ENCODE results near the gene DNAH6.
"Not testable (repeated sequence)": the region's sequence is repeated elsewhere in the genome, so short reads cannot be mapped to it uniquely, and the experiment has no call there.

Gene DNAH6

DNA sequence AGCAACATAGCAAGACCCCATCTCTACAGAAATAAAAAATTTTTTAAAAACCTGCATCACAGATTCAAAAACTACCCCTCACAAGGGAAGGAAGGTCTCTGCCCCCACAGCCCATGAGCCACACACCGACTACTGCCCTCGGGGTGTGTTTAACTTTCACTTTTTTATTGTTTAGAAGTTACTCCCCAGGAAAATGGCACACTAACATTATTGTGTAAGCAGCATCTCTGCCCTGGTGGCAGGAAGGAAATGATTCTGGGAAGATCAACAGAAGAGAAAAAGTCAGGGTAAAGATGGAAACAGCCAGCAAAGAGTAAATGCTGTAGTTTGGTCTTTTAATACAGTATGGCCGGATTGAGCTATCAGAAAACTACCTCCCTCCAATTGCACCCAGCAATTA lies 342.6 kb downstream of the DNAH6 start:
- no peaks in the 10 kb centered on the region for H3K9me3 Mint-ChIP-seq
- no peaks in the 10 kb centered on the region for H3K36me3 Mint-ChIP-seq (ENCODE audit: low read depth)
- H3K4me1 Mint-ChIP-seq, result no peaks in the 10 kb centered on the region
- H3K27ac Mint-ChIP-seq, result no peak overlapping the region
- no peak overlapping the region for H3K4me3 Mint-ChIP-seq
- TF ChIP-seq, protein P1, sequence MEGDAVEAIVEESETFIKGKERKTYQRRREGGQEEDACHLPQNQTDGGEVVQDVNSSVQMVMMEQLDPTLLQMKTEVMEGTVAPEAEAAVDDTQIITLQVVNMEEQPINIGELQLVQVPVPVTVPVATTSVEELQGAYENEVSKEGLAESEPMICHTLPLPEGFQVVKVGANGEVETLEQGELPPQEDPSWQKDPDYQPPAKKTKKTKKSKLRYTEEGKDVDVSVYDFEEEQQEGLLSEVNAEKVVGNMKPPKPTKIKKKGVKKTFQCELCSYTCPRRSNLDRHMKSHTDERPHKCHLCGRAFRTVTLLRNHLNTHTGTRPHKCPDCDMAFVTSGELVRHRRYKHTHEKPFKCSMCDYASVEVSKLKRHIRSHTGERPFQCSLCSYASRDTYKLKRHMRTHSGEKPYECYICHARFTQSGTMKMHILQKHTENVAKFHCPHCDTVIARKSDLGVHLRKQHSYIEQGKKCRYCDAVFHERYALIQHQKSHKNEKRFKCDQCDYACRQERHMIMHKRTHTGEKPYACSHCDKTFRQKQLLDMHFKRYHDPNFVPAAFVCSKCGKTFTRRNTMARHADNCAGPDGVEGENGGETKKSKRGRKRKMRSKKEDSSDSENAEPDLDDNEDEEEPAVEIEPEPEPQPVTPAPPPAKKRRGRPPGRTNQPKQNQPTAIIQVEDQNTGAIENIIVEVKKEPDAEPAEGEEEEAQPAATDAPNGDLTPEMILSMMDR (IDR thresholded peaks at IDR 0.05; ENCODE audit: unreplicated experiment in 3 of 3), result no peak
- peaks cover 24% of the 10 kb centered on the region for H3K27me3 Mint-ChIP-seq (ENCODE audit: low read depth)

DNA sequence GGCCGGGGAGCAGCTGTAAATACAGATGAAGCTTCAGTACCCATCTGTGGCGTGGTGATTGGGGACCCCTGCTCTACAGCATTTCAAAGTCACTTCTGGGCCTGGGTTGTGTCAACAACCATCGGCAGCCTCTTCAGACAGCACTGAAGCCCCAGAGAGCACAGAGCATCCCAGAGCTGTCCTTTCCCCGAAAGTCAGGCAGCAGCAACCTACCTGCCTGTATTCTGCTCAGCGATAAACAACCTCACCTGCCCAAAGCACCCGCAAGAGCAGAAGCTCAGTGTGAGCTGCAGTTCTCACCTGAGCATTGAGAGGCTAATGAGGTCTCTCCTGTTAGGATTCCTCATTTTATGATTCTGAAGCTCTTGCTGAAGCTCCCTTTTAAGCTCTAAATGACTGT lies 345.2 kb downstream of the DNAH6 start:
- H3K27me3 Mint-ChIP-seq (ENCODE audit: low read depth), result peaks cover 17% of the 10 kb centered on the region

DNA sequence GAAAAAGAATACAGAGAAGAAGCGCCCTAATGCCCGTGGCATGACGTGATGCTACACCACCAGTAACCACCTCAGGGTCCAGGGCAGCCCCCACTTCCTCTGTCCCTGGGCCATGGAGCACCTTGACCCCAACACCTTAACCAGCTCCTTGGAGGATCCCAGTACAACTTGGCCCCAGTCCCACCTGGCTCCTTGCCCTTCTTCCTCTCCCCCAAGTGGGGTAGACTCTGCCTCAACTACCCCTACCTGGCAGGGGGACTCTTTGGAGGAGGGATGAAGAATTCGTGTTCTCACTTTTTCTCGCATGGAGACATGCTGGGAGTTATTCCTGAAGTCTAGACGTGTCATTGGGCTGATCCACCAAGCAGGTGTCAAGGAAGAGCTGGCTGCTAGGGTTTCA lies 345.7 kb downstream of the DNAH6 start:
- TF ChIP-seq, protein P1 (IDR thresholded peaks at IDR 0.05; ENCODE audit: unreplicated experiment in 3 of 3), result no peak
- Mint-ChIP-seq H3K4me3 (no peak overlapping the region), H3K9me3 (no peaks in the 10 kb centered on the region), H3K27ac (no peak overlapping the region), H3K4me1 (no peaks in the 10 kb centered on the region), H3K27me3 (ENCODE audit: low read depth) (peaks cover 14% of the 10 kb centered on the region), H3K36me3 (ENCODE audit: low read depth) (no peaks in the 10 kb centered on the region)

More for the DNA sequence above, 345.2 kb downstream of the DNAH6 start:
- Mint-ChIP-seq H3K4me1 (no peaks in the 10 kb centered on the region), H3K4me3 (no peak overlapping the region), H3K36me3 (ENCODE audit: low read depth) (no peaks in the 10 kb centered on the region), H3K27ac (no peak overlapping the region), H3K9me3 (no peaks in the 10 kb centered on the region)
- TF ChIP-seq, protein P1 (IDR thresholded peaks at IDR 0.05; ENCODE audit: unreplicated experiment in 3 of 3), result no peak

DNA sequence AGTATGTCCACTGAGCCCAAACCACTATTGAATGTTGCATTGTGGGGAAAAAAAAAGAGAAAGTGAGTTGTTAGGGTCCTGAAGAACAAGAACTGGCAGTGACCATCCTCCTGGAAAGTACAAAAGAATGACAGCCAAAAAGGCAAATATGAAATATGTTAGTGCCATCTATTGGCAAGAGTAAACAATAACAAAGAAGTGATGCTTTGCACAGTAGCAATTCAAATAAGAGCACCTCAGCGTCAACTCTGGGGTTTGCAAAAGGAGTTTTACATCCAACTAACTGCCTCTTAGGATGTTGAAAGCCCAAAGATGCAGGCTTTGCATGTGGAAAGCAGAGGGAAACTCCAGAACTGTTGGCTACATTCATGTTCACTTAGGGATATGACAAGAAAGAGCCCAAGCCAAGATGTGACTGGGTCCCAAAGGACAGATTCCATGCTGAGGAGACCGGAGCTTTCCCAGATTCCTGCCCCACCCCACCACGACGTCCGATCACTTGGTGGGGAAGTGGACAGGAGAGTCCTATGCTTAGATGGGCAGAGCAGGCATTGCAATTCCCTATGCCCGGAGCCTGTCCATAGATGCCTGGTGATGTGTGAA lies 349.0 kb downstream of the DNAH6 start:
- H3K27me3 Mint-ChIP-seq (ENCODE audit: low read depth), result peaks cover 10% of the 10 kb centered on the region
- H3K9me3 Mint-ChIP-seq, result no peaks in the 10 kb centered on the region
- H3K36me3 Mint-ChIP-seq (ENCODE audit: low read depth), result no peaks in the 10 kb centered on the region
- no peaks in the 10 kb centered on the region for H3K4me1 Mint-ChIP-seq
- TF ChIP-seq, protein P1 (IDR thresholded peaks at IDR 0.05; ENCODE audit: unreplicated experiment in 3 of 3), result no peak
- no peak overlapping the region for H3K4me3 Mint-ChIP-seq
- no peak overlapping the region for H3K27ac Mint-ChIP-seq

DNA sequence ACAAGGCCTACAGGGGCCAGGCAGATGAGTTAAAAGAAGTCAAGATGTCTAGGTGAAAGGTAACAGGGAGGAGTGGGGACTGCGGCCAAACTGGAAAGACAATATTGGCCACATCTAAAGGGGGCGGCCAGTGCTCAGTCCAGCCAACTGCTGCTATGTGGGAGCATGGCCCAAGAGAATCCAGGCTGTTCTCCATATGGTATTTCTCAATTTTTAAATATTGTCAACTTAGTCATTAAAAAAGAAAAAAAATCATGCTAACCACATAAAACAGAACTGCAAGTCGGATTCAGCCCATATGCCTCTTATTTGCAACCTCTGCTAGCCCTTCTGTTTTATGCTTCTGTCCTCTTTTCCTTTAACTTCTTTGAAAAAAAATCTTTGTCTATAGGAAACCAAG lies 349.8 kb downstream of the DNAH6 start:
- TF ChIP-seq, protein P1 (IDR thresholded peaks at IDR 0.05; ENCODE audit: unreplicated experiment in 3 of 3), result no peak
- Mint-ChIP-seq H3K27me3 (ENCODE audit: low read depth) (peaks cover 14% of the 10 kb centered on the region), H3K36me3 (ENCODE audit: low read depth) (no peaks in the 10 kb centered on the region), H3K27ac (no peak overlapping the region), H3K4me1 (no peaks in the 10 kb centered on the region), H3K9me3 (no peaks in the 10 kb centered on the region), H3K4me3 (no peak overlapping the region)

DNA sequence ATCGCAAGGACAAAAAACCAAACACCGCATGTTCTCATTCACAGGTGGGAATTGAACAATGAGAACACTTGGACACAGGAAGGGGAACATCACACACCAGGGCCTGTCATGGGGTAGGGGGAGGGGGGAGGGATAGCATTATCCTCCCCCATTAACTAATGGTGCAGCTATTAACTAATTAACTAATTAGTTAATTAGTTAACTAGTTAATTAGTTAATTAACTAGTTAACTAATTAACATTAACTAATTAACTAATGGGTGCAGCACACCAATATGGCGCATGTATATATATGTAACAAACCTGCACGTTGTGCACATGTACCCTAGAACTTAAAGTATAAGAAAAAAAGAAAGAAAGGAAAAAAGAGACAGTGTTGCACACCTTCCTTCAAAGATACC lies 352.0 kb downstream of the DNAH6 start:
- not testable (repeated sequence) for H3K4me3 Mint-ChIP-seq; H3K9me3 Mint-ChIP-seq; H3K4me1 Mint-ChIP-seq; H3K27ac Mint-ChIP-seq; H3K36me3 Mint-ChIP-seq (ENCODE audit: low read depth)
- H3K27me3 Mint-ChIP-seq (ENCODE audit: low read depth), result peaks cover 18% of the 10 kb centered on the region
